OCI-LY1 (cell line): ENCODE measurements around the gene ZNF672.

Experiments
- EZH2 ChIP-seq: fragments of 200-600 bp; sonication (generic), shearing (Covaris generic); IDR thresholded peaks from 2 replicates; pipeline ENCODE4 v1.8.0; 2017; ENCODE audit warnings: borderline replicate concordance, mixed run types, mild to moderate bottlenecking, antibody characterized with exemption, low read length, moderate library complexity, mixed read lengths
- TF ChIP-seq, protein P1 (sequence below): fragments of 200-600 bp; sonication (generic), shearing (Covaris generic); IDR thresholded peaks from 2 replicates; pipeline ENCODE4 v1.5.1; 2017; ENCODE audit warnings: mild to moderate bottlenecking, antibody characterized with exemption, low read length, moderate library complexity, mixed read lengths

DNA sequence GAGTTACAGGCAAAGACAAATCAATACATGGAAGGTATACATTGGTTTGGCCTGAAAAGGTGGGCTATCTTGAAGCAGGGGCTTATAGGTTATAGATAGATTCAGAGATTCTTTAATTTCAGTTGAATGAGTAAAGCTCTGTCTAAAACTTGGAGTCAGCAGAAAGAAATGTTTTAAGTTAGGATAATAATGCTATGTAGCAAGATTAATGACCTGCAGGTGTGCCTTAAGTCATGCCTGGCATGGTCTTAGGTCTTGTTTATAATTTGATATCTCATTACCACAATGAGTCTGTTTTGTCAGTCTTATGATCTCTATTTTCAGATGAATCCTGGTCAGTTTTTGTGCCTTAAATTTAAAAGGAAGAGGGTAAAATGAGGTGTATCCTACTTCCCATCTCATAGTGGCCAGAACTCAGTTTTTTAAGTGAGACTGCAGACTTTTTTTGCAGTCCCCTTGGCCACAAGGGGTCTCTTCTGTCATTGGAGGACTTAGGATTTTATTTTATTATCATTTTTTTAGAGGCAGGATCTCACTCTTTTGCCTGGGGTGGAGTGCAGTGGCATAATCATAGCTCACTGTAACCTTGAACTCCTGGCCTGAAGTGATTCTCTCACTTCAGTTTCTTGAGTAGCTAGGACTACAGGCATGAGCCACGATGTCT is 46.7 kb downstream of the ZNF672 start:
- TF ChIP-seq, protein P1, sequence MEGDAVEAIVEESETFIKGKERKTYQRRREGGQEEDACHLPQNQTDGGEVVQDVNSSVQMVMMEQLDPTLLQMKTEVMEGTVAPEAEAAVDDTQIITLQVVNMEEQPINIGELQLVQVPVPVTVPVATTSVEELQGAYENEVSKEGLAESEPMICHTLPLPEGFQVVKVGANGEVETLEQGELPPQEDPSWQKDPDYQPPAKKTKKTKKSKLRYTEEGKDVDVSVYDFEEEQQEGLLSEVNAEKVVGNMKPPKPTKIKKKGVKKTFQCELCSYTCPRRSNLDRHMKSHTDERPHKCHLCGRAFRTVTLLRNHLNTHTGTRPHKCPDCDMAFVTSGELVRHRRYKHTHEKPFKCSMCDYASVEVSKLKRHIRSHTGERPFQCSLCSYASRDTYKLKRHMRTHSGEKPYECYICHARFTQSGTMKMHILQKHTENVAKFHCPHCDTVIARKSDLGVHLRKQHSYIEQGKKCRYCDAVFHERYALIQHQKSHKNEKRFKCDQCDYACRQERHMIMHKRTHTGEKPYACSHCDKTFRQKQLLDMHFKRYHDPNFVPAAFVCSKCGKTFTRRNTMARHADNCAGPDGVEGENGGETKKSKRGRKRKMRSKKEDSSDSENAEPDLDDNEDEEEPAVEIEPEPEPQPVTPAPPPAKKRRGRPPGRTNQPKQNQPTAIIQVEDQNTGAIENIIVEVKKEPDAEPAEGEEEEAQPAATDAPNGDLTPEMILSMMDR: peak; percentile 44
- no peak for TF ChIP-seq EZH2
